Fibroblast of skin of right biceps (primary cell): ENCODE data around the gene ITFG2.
"Not testable (repeated sequence)": the region's sequence is repeated elsewhere in the genome, so short reads cannot be mapped to it uniquely, and the experiment has no call there.

ENCODE experiments used
- DNase-seq: peaks from one replicate; pipeline ENCODE4 v3.0.0-alpha.2; 2013

ITFG2 gene

DNA sequence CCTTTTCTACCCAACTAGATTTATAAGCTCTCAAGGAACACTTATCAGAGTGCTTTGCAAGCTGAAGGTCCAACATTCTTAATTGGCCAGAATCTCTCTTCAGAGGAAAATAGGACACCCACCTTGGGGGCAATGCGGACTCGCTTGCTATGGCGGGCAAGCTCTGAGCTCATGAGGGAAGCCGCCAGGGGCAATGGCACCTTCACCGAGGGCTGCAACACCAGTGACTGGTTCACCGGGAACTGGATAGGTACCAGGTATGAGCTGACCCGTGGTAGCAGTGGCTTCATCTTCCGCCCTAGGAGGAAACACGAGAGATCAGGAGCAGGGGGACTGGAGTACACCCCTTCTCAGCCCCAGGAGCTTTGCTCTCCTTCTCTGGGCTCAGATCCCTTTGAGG lies 51.7 kb downstream of the ITFG2 start:
- no peak for DNase-seq

DNA sequence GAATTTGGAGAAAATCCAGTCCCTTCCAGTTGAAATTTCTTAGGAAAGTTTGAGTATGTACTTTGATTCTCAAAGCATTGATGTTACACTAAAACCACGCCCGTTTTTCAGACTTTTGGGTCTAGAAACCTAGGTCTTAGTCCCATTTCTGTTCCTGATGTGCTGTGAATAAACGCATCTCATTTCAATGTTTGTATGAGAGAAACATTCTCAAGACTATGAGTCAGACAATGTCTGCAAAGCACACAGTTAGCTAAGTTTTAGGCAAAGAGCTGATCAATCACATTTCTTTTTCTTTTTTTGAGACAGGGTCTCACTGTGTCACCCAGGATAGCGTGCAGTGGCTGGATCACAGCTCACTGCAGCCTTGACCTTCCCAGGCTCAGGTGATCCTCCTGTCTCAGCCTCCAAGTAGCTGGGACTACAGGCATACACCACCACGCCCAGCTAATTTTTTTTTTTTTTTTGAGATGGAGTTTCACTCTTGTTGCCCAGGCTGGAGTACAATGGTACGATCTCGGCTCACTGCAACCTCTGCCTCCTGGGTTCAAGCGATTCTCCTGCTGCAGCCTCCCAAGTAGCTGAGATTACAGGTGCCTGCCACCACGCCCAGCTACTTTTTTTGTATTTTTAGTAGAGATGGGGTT lies 56.6 kb downstream of the ITFG2 start:
- DNase-seq = not testable (repeated sequence)
